ENCODE data around the gene CIP2A.

Gene CIP2A

GRCh38 chr3:108500728-108501127 lies 88.5 kb downstream of the CIP2A start:
- TF ChIP-seq CTCF (conservative IDR thresholded peaks at IDR 0.05) = no peak
- H3K27ac ChIP-seq = no peak overlapping the region
